H1 (cell line): ENCODE data around the gene HNF1A. TPM values are rescaled to one million over a fixed set of nuclear protein-coding genes. Genes with fewer than 3 reads are reported as not detected.

Experiments
- TAF1 ChIP-seq: IDR thresholded peaks from 2 replicates; pipeline ENCODE4 v1.6.1; 2011; ENCODE audit warnings: mild to moderate bottlenecking, low read depth, low read length
- polyA plus RNA-seq, 7 experiments: library from polyadenylated mRNA; depleted of rRNA in 3 of 7; stranded (reverse) in 5 of 7; unstranded in 2 of 7; fragments of >200 nt in 5 of 7; fragments of 200-250 nt in 2 of 7; gene quantifications; 1 replicate in 5 of 7; 2 replicates in 1 of 7; 4 replicates in 1 of 7; pipeline versions ENCODE4 v1.2.1 to v1.2.3, GENCODE V29; 2011 to 2013; ENCODE audit warnings: missing spikeins in 2 of 7, mixed read lengths in 2 of 7
- total RNA-seq: library from RNA; stranded (reverse); fragmentation: NEBNext Ultra II Directional; extraction: Animal tissue kit (Norgen Biotek cat#: 25700); gene quantifications from 2 replicates; pipeline ENCODE4 v1.2.1, GENCODE V29; 2021

The HNF1A gene
- total and polyA plus RNA-seq, 2 of the 8 experiments (the other 6 are each of a cell fraction or from before 2014, with no cell fraction given): not detected

- no peak for TF ChIP-seq TAF1
These were observed 14.6 kb downstream of the HNF1A start (continued) for GRCh38 chr12:120992989-120993388.
